H1 (cell line): ENCODE measurements around the gene PTPRC. TPM values are rescaled to one million over a fixed set of nuclear protein-coding genes. Genes with fewer than 3 reads are reported as not detected.

ENCODE experiments used
- CTCF ChIA-PET: fragments of 300-600 bp; sonication (Branson Sonifier 250); formaldehyde crosslinking; loops from one replicate; lab custom pipeline; 2021; ENCODE audit not compliant: partially characterized antibody; lab: Charles Lee
- POLR2A ChIA-PET: fragments of 300-600 bp; sonication (Branson Sonifier 250); formaldehyde crosslinking; loops from one replicate; lab custom pipeline; 2021; ENCODE audit warnings: inconsistent platforms; ENCODE audit not compliant: partially characterized antibody; lab: Charles Lee
- DNase-seq, 2 experiments: peaks; one replicate each; pipeline versions ENCODE4 v3.0.0 to v3.0.0-alpha.2; 2010 to 2022; ENCODE audit warnings: low spot score in 2 of 2, low read depth in 1 of 2, mixed read lengths in 1 of 2
- FAIRE-seq: peaks from 2 replicates; lab custom pipeline; 2011; peaks lifted over from hg19 to GRCh38; lab: Jason Lieb, UNC
- H2AFZ ChIP-seq: 2 replicates; pipeline ENCODE4 v1.8.1; 2012; ENCODE audit warnings: low read length, inconsistent platforms
- H2AK5ac ChIP-seq: 2 replicates; pipeline ENCODE4 v1.6.1; 2013; ENCODE audit warnings: low read depth, low read length
- H2BK120ac ChIP-seq: replicated peaks from 2 replicates; pipeline ENCODE3; 2013; ENCODE audit warnings: low read depth, low read length, inconsistent platforms
- H2BK12ac ChIP-seq: 2 replicates; pipeline ENCODE4 v1.6.1; 2013; ENCODE audit warnings: low read depth, low read length
- H2BK15ac ChIP-seq: 2 replicates; pipeline ENCODE4 v1.6.1; 2013; ENCODE audit warnings: low read length
- H2BK20ac ChIP-seq: 2 replicates; pipeline ENCODE4 v1.6.1; 2013; ENCODE audit warnings: low read length
- H2BK5ac ChIP-seq: 2 replicates; pipeline ENCODE4 v1.6.1; 2013; ENCODE audit warnings: low read depth, low read length
- H3K14ac ChIP-seq: 2 replicates; pipeline ENCODE4 v1.6.1; 2013; ENCODE audit warnings: inconsistent platforms; ENCODE audit not compliant: insufficient read length
- H3K18ac ChIP-seq: 2 replicates; pipeline ENCODE4 v1.6.1; 2013; ENCODE audit warnings: low read length; ENCODE audit errors: extremely low read depth
- H3K23ac ChIP-seq: 2 replicates; pipeline ENCODE4 v1.6.1; 2013; ENCODE audit warnings: inconsistent platforms; ENCODE audit not compliant: insufficient read length
- H3K23me2 ChIP-seq: 2 replicates; pipeline ENCODE4 v1.6.1; 2013; ENCODE audit warnings: low read depth, low read length
- H3K27ac ChIP-seq: 2 replicates; pipeline ENCODE4 v1.6.1; 2011; ENCODE audit warnings: low read depth, low read length, inconsistent platforms
- H3K27me3 ChIP-seq, 4 experiments: replicated peaks in 1 of 4; 1 replicate in 1 of 4; 2 replicates in 3 of 4; pipeline versions ENCODE4 v1.6.1 to v1.8.1; 2011 to 2013; ENCODE audit warnings: low read length in 3 of 4, mild to moderate bottlenecking in 3 of 4, inconsistent platforms in 2 of 4, mixed read lengths in 2 of 4, moderate library complexity in 1 of 4; ENCODE audit not compliant: control insufficient read depth in 3 of 4, insufficient read depth in 3 of 4; ENCODE audit errors: extremely low read depth in 1 of 4
- H3K36me3 ChIP-seq, 4 experiments: 2 replicates each; pipeline versions ENCODE4 v1.6.1 to v1.8.1; 2011 to 2013; ENCODE audit warnings: mild to moderate bottlenecking in 4 of 4, low read length in 3 of 4, moderate library complexity in 2 of 4, control low read depth in 1 of 4, inconsistent platforms in 1 of 4; ENCODE audit not compliant: insufficient read depth in 4 of 4, control insufficient read depth in 2 of 4
- H3K4ac ChIP-seq: replicated peaks from 2 replicates; pipeline ENCODE3; 2013; ENCODE audit warnings: low read length, low read depth, mixed read lengths, inconsistent platforms; ENCODE audit not compliant: insufficient read length
- H3K4me1 ChIP-seq, 4 experiments: replicated peaks in 1 of 4; 1 replicate in 1 of 4; 2 replicates in 3 of 4; pipeline versions ENCODE4 v1.6.1 to v1.8.1; 2011 to 2013; ENCODE audit warnings: low read length in 3 of 4, inconsistent platforms in 2 of 4, mixed read lengths in 1 of 4; ENCODE audit not compliant: insufficient read depth in 4 of 4, control insufficient read depth in 3 of 4
- H3K4me2 ChIP-seq, 2 experiments: 2 replicates each; pipeline versions ENCODE4 v1.6.1 to v1.8.1; 2011 to 2013; ENCODE audit warnings: low read depth in 2 of 2, low read length in 2 of 2, control low read depth in 1 of 2, inconsistent platforms in 1 of 2, mild to moderate bottlenecking in 1 of 2; ENCODE audit not compliant: insufficient read depth in 1 of 2
- H3K4me3 ChIP-seq, 4 experiments: fragments of 200-600, 300-600 bp in 1 of 4; sonication (generic), shearing (Covaris generic), sonication (Bioruptor Twin) in 1 of 4; 2 replicates each; pipeline versions ENCODE4 v1.5.1 to v1.8.1; 2011 to 2016; ENCODE audit warnings: low read length in 4 of 4, low read depth in 3 of 4, control low read depth in 2 of 4, inconsistent platforms in 2 of 4, mild to moderate bottlenecking in 2 of 4, mixed read lengths in 1 of 4, moderate library complexity in 1 of 4; ENCODE audit not compliant: insufficient read depth in 2 of 4; ENCODE audit errors: extremely low read depth in 1 of 4
- H3K56ac ChIP-seq: replicated peaks from 2 replicates; pipeline ENCODE3; 2013; ENCODE audit warnings: low read depth, mild to moderate bottlenecking, mixed read lengths, low read length, inconsistent platforms; ENCODE audit not compliant: insufficient read length
- H3K79me1 ChIP-seq: 2 replicates; pipeline ENCODE4 v1.6.1; 2013; ENCODE audit warnings: low read depth, low read length, control low read depth
- H3K79me2 ChIP-seq, 2 experiments: 2 replicates each; pipeline versions ENCODE4 v1.6.1 to v1.8.1; 2012 to 2013; ENCODE audit warnings: low read length in 2 of 2, mild to moderate bottlenecking in 2 of 2, inconsistent platforms in 1 of 2; ENCODE audit not compliant: insufficient read depth in 2 of 2, control insufficient read depth in 1 of 2
- H3K9ac ChIP-seq, 4 experiments: replicated peaks in 1 of 4; 1 replicate in 1 of 4; 2 replicates in 3 of 4; pipeline versions ENCODE4 v1.6.1 to v1.8.1; 2011 to 2013; ENCODE audit warnings: low read depth in 3 of 4, low read length in 3 of 4, control low read depth in 2 of 4, mild to moderate bottlenecking in 2 of 4, moderate library complexity in 2 of 4, inconsistent platforms in 1 of 4; ENCODE audit errors: extremely low read depth in 1 of 4
- H3K9me3 ChIP-seq, 2 experiments: 2 replicates each; pipeline versions ENCODE4 v1.6.1 to v1.8.1; 2012 to 2013; ENCODE audit warnings: mild to moderate bottlenecking in 2 of 2, moderate library complexity in 2 of 2, control low read depth in 1 of 2, inconsistent platforms in 1 of 2, low read depth in 1 of 2, low read length in 1 of 2, mixed read lengths in 1 of 2; ENCODE audit not compliant: insufficient read depth in 2 of 2
- H4K20me1 ChIP-seq, 2 experiments: replicated peaks in 1 of 2; 2 replicates each; pipeline versions ENCODE3 to v1.8.1; 2011 to 2013; ENCODE audit warnings: inconsistent platforms in 2 of 2, low read length in 2 of 2, mild to moderate bottlenecking in 1 of 2; ENCODE audit not compliant: insufficient read depth in 2 of 2, control insufficient read depth in 1 of 2
- H4K5ac ChIP-seq: 2 replicates; pipeline ENCODE4 v1.6.1; 2013; ENCODE audit warnings: low read length, low read depth, mixed read lengths, inconsistent platforms; ENCODE audit not compliant: insufficient read length
- H4K8ac ChIP-seq: 2 replicates; pipeline ENCODE4 v1.8.0; 2013; ENCODE audit warnings: mild to moderate bottlenecking, moderate library complexity, low read length, inconsistent platforms; ENCODE audit not compliant: insufficient read depth; ENCODE audit errors: extremely low read depth
- H4K91ac ChIP-seq: replicated peaks from 2 replicates; pipeline ENCODE3; 2013; ENCODE audit warnings: low read length, mixed read lengths, inconsistent platforms; ENCODE audit not compliant: insufficient read length
- BACH1 ChIP-seq: IDR thresholded peaks from 2 replicates; pipeline ENCODE4 v1.6.1; 2012; ENCODE audit warnings: low read length, improper control_type of control experiment
- BRCA1 ChIP-seq: IDR thresholded peaks from 2 replicates; pipeline ENCODE4 v1.6.1; 2012; ENCODE audit warnings: low read depth, low read length, improper control_type of control experiment
- HDAC6 ChIP-seq: IDR thresholded peaks from one replicate; pipeline ENCODE4 v1.7.1; 2012; ENCODE audit warnings: low read depth, mild to moderate bottlenecking, inconsistent platforms, low read length, moderate library complexity
- KDM1A ChIP-seq: fragments of 200-600, 300-600 bp; sonication (generic); IDR thresholded peaks from 2 replicates; pipeline ENCODE4 v1.7.1; 2016; ENCODE audit warnings: mild to moderate bottlenecking, low read length, borderline replicate concordance
- POU5F1 ChIP-seq: IDR thresholded peaks from 2 replicates; pipeline ENCODE4 v1.6.1; 2011; ENCODE audit warnings: low read depth, mild to moderate bottlenecking, low read length, moderate library complexity
- SIX5 ChIP-seq: IDR thresholded peaks from 2 replicates; pipeline ENCODE4 v1.6.1; 2011; ENCODE audit warnings: mild to moderate bottlenecking, low read depth, low read length
- SP1 ChIP-seq: IDR thresholded peaks from 2 replicates; pipeline ENCODE4 v1.6.1; 2011; ENCODE audit warnings: low read depth, low read length
- TAF1 ChIP-seq: IDR thresholded peaks from 2 replicates; pipeline ENCODE4 v1.6.1; 2011; ENCODE audit warnings: mild to moderate bottlenecking, low read depth, low read length
- TAF7 ChIP-seq: optimal IDR thresholded peaks from 2 replicates; pipeline ENCODE3; 2011; ENCODE audit warnings: low read depth, mild to moderate bottlenecking, inconsistent platforms, low read length, moderate library complexity, borderline replicate concordance
- TCF12 ChIP-seq: IDR thresholded peaks from 2 replicates; pipeline ENCODE4 v1.6.1; 2011; ENCODE audit warnings: low read depth, mild to moderate bottlenecking, low read length
- WGBS, 2 experiments: shearing (Covaris generic) in 1 of 2; methylation state at CpG; one replicate each; pipeline versions ENCODE4 v1.1.6 to v1.1.7; 2013 to 2015; ENCODE audit warnings: low lambda C conversion rate in 2 of 2, mixed read lengths in 2 of 2, inconsistent platforms in 1 of 2, low coverage in 1 of 2, missing lambda C conversion rate in 1 of 2; ENCODE audit not compliant: insufficient replicate concordance in 2 of 2, insufficient coverage in 1 of 2, insufficient read length in 1 of 2; ENCODE audit errors: extremely low coverage in 1 of 2, missing lambda C conversion rate in 1 of 2; 5-methylcytosine and 5-hydroxymethylcytosine counted together
- polyA plus RNA-seq, 7 experiments: library from polyadenylated mRNA; depleted of rRNA in 3 of 7; stranded (reverse) in 5 of 7; unstranded in 2 of 7; fragments of >200 nt in 5 of 7; fragments of 200-250 nt in 2 of 7; gene quantifications; 1 replicate in 5 of 7; 2 replicates in 1 of 7; 4 replicates in 1 of 7; pipeline versions ENCODE4 v1.2.1 to v1.2.3, GENCODE V29; 2011 to 2013; ENCODE audit warnings: missing spikeins in 2 of 7, mixed read lengths in 2 of 7
- total RNA-seq: library from RNA; stranded (reverse); fragmentation: NEBNext Ultra II Directional; extraction: Animal tissue kit (Norgen Biotek cat#: 25700); gene quantifications from 2 replicates; pipeline ENCODE4 v1.2.1, GENCODE V29; 2021
- TF ChIP-seq, protein P1 (sequence below): IDR thresholded peaks from 2 replicates; pipeline ENCODE4 v1.6.1; 2011; ENCODE audit warnings: low read depth, mild to moderate bottlenecking, low read length; ENCODE audit not compliant: insufficient read depth

PTPRC gene
- total and polyA plus RNA-seq, 2 of the 8 experiments (the other 6 are each of a cell fraction or from before 2014, with no cell fraction given), result 0.05 TPM; not detected in 1

GRCh38 chr1:198640174-198640573 lies 1.3 kb downstream of the PTPRC start:
- CTCF ChIA-PET, result no interaction called here
- no peak overlapping the region for H2AFZ ChIP-seq
- FAIRE-seq, result no peak
- H3K14ac ChIP-seq, result no peak overlapping the region
- no peak overlapping the region for H3K4ac ChIP-seq
- H4K5ac ChIP-seq, result no peak overlapping the region
- H2BK120ac ChIP-seq, result no peak overlapping the region
- no peak overlapping the region for H2BK20ac ChIP-seq
- H2BK15ac ChIP-seq, result no peak overlapping the region
- H3K18ac ChIP-seq, result no peak overlapping the region
- no peaks in the 10 kb centered on the region for H3K27me3 ChIP-seq
- H3K27ac ChIP-seq, result no peak overlapping the region
- no peak overlapping the region for H2BK12ac ChIP-seq
- no peak overlapping the region for H3K9ac ChIP-seq
- no peaks in the 10 kb centered on the region for H3K36me3 ChIP-seq
- POLR2A ChIA-PET, result no interaction called here
- no peak overlapping the region for H4K8ac ChIP-seq
- no peak overlapping the region for H3K4me3 ChIP-seq
- H4K20me1 ChIP-seq, result no peaks in the 10 kb centered on the region
- H2BK5ac ChIP-seq, result no peak overlapping the region
- no peak overlapping the region for H3K23ac ChIP-seq
- 93% methylated on average over 2 of the region's 2 CpGs; no CpG with 5 or more reads in 1 of the 2 experiments for WGBS, 2 experiments
- H4K91ac ChIP-seq, result no peak overlapping the region
- no peaks in the 10 kb centered on the region for H3K4me1 ChIP-seq
- no peaks in the 10 kb centered on the region for H3K23me2 ChIP-seq
- no peaks in the 10 kb centered on the region for H3K9me3 ChIP-seq
- no peaks in the 10 kb centered on the region for H3K79me2 ChIP-seq
- H2AK5ac ChIP-seq, result no peak overlapping the region
- no peak overlapping the region for H3K4me2 ChIP-seq
- no peak overlapping the region for H3K56ac ChIP-seq
- no peak for DNase-seq
- H3K79me1 ChIP-seq, result no peaks in the 10 kb centered on the region
- no peak for TF ChIP-seq SP1
- TF ChIP-seq, protein P1, sequence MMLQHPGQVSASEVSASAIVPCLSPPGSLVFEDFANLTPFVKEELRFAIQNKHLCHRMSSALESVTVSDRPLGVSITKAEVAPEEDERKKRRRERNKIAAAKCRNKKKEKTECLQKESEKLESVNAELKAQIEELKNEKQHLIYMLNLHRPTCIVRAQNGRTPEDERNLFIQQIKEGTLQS, result no peak
- no peak for TF ChIP-seq TCF12
- TF ChIP-seq BACH1, result no peak
- no peak for TF ChIP-seq POU5F1
- TF ChIP-seq KDM1A, result no peak
- no peak for TF ChIP-seq SIX5
- no peak for TF ChIP-seq TAF1
- no peak for TF ChIP-seq BRCA1
- TF ChIP-seq TAF7, result no peak
- TF ChIP-seq HDAC6, result no peak
